ENCODE data around the gene CABP7. TPM values are rescaled to one million over a fixed set of nuclear protein-coding genes. Genes with fewer than 3 reads are reported as not detected.

The CABP7 gene
- total RNA-seq, 1 experiment from 2014 or later, result 2.1 TPM

GRCh38 chr22:29723766-29724165 lies 4.0 kb downstream of the CABP7 start:
- Histone ChIP-seq H3K27ac (ENCODE audit: low read length) (no peak overlapping the region), H3K4me1 (ENCODE audit: control insufficient read depth, insufficient read depth, low read length) (no peaks in the 10 kb centered on the region), H3K27me3 (ENCODE audit: control insufficient read depth, insufficient read depth, low read length) (no peaks in the 10 kb centered on the region), H3K36me3 (ENCODE audit: control insufficient read depth, insufficient read depth, low read length) (no peaks in the 10 kb centered on the region), H3K4me3 (ENCODE audit: low read depth in 2 of 2, low read length in 2 of 2) (no peak overlapping the region), H3K9me3 (ENCODE audit: control insufficient read depth, insufficient read depth, low read depth, low read length) (no peaks in the 10 kb centered on the region)
- intact Hi-C loops (cut with micrococcal nuclease; ENCODE audit: unreplicated experiment) (no loop called here), in situ Hi-C loops (cut with HindIII; ENCODE audit: low pct_unique_long_range_greater_than_20kb, low sequenced_read_pairs) (no loop called here)
- ATAC-seq (no peak), DNase-seq (ENCODE audit: low read depth, low spot score) (no peak)
- BruUV-seq (replicated peaks), result no TSS peak
- TF ChIP-seq POLR2AphosphoS5 (IDR thresholded peaks at IDR 0.05; ENCODE audit: low read depth, low read length) (no peak), SIN3A (IDR thresholded peaks at IDR 0.05; ENCODE audit: borderline replicate concordance, insufficient read depth, low read depth, low read length) (no peak), TCF7L2 (IDR thresholded peaks at IDR 0.05; ENCODE audit: low read depth, low read length) (no peak), REST (IDR thresholded peaks at IDR 0.05; ENCODE audit: insufficient read depth in 1 of 2, low read depth in 2 of 2, low read length in 1 of 2) (no peak)
- TF ChIP-seq, protein P1, sequence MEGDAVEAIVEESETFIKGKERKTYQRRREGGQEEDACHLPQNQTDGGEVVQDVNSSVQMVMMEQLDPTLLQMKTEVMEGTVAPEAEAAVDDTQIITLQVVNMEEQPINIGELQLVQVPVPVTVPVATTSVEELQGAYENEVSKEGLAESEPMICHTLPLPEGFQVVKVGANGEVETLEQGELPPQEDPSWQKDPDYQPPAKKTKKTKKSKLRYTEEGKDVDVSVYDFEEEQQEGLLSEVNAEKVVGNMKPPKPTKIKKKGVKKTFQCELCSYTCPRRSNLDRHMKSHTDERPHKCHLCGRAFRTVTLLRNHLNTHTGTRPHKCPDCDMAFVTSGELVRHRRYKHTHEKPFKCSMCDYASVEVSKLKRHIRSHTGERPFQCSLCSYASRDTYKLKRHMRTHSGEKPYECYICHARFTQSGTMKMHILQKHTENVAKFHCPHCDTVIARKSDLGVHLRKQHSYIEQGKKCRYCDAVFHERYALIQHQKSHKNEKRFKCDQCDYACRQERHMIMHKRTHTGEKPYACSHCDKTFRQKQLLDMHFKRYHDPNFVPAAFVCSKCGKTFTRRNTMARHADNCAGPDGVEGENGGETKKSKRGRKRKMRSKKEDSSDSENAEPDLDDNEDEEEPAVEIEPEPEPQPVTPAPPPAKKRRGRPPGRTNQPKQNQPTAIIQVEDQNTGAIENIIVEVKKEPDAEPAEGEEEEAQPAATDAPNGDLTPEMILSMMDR (IDR thresholded peaks at IDR 0.05), result no peak
- CTCF ChIA-PET, result no interaction called here
- POLR2A ChIA-PET, result no interaction called here

DNA sequence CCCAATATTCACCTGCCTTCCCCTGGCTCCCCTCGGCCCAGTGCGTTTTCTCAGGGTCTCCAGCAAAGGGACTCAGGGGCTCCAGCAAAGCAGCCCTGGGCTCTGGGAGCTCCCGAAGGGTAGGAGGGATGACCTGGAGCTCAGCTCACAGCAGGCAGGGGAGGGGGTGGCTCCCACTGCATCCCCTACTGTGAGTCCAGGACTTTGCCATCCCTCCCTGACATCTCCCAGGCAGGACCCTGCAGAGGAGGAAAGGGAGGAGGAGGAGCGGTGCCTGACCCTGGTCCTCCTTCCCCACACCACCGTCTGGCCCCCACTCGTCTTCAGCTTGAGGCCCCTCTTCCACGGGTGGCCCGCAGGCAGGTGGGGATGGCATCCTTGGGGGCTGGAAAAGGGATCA lies 5.0 kb downstream of the CABP7 start:
- POLR2A ChIA-PET, result no interaction called here
- H3K27me3 ChIP-seq (ENCODE audit: control insufficient read depth, insufficient read depth, low read length), result no peaks in the 10 kb centered on the region
- intact Hi-C loops (cut with micrococcal nuclease; ENCODE audit: unreplicated experiment), result no loop called here

More for the DNA sequence above, 5.0 kb downstream of the CABP7 start:
- Histone ChIP-seq H3K36me3 (ENCODE audit: control insufficient read depth, insufficient read depth, low read length) (no peaks in the 10 kb centered on the region), H3K27ac (ENCODE audit: low read length) (no peak overlapping the region), H3K4me1 (ENCODE audit: control insufficient read depth, insufficient read depth, low read length) (no peaks in the 10 kb centered on the region), H3K9me3 (ENCODE audit: control insufficient read depth, insufficient read depth, low read depth, low read length) (no peaks in the 10 kb centered on the region), H3K4me3 (ENCODE audit: low read depth in 2 of 2, low read length in 2 of 2) (no peak overlapping the region)
- TF ChIP-seq SIN3A (IDR thresholded peaks at IDR 0.05; ENCODE audit: borderline replicate concordance, insufficient read depth, low read depth, low read length), result no peak
- TF ChIP-seq POLR2AphosphoS5 (IDR thresholded peaks at IDR 0.05; ENCODE audit: low read depth, low read length), result no peak
- TF ChIP-seq, protein P1 (IDR thresholded peaks at IDR 0.05), result no peak
- no peak for TF ChIP-seq TCF7L2 (IDR thresholded peaks at IDR 0.05; ENCODE audit: low read depth, low read length)
- TF ChIP-seq REST (IDR thresholded peaks at IDR 0.05; ENCODE audit: insufficient read depth in 1 of 2, low read depth in 2 of 2, low read length in 1 of 2), result no peak
- no peak for ATAC-seq
- no TSS peak for BruUV-seq (replicated peaks)
- in situ Hi-C loops (cut with HindIII; ENCODE audit: low pct_unique_long_range_greater_than_20kb, low sequenced_read_pairs), result no loop called here
- no peak for DNase-seq (ENCODE audit: low read depth, low spot score)
- CTCF ChIA-PET, result interaction anchor here (0.6 kb wide), 1 partner anchor 23 kb away, joined by 6 read pairs; no protein-coding TSS in a partner anchor

All from Panc1 (cell line).